Hematopoietic multipotent progenitor cell treated with erythropoietin and hydrocortisone succinate and interleukin-3 and kit ligand, for 6 days (in vitro differentiated cells): ENCODE data around the gene CCNC.

Experiments
- DNase-seq: peaks from one replicate; pipeline ENCODE4 v3.0.0-alpha.2; 2015

Gene CCNC

GRCh38 chr6:99543968-99544367 lies 24.5 kb downstream of the CCNC start:
- no peak for DNase-seq

GRCh38 chr6:99530627-99531026 lies 37.8 kb downstream of the CCNC start:
- DNase-seq: no peak

DNA sequence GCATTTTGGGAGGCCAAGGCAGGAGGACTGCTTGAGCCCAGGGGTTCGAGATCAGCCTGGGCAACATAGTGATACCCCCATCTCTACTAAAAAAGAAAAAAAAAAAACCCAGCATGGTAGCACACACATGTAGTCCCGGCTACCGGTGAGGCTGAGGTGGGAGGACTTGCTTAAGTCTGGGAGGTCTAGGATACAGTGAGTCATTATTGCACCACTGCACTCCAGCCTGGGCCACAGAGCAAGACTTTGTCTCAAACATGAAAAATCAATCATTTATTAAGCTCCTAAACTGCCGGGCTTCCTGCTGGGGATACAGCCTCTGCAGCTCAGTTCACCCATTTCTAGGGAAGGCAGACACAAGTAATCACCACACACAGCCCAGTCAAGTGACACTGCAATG lies 45.9 kb downstream of the CCNC start:
- no peak for DNase-seq

GRCh38 chr6:99521633-99522151 lies 46.8 kb downstream of the CCNC start:
- DNase-seq: no peak

DNA sequence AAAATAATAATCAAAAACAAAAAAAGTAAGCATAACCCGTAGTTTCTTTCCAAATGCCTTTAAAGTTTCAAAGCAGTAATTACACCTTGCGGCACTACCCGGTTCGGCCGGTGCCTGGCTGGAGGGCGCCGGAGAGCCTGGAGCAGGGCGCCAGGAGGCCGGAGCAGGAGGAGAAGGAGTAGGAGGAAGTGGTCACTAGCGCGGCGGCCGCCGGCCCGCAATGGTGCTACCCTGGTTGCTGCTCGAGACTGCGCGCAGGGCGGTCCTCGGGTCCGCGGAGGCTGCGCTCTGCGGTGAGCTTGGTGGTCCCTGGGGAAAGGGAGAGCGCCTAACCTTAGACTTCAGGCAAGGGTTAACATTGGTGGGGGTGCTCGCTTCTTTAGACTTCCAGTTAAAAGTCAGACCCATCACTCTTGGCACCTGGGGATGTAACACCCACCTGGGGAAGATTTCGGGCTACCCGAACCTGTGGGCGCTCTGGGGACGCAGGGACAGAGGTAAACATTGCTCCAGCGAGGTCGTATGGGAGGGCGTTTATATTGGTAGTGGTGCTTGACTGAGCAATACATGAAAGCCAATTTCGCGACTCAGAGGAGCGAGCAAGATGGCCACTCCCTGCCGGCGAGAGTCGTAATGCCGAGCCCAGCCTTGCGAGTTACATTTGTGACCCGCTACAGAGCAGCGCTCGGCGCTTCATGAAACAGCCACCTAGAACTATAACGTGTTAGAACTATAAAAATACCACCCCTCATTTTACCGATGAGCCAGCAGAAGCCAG lies 47.4 kb downstream of the CCNC start:
- peak; percentile 92 for DNase-seq

DNA sequence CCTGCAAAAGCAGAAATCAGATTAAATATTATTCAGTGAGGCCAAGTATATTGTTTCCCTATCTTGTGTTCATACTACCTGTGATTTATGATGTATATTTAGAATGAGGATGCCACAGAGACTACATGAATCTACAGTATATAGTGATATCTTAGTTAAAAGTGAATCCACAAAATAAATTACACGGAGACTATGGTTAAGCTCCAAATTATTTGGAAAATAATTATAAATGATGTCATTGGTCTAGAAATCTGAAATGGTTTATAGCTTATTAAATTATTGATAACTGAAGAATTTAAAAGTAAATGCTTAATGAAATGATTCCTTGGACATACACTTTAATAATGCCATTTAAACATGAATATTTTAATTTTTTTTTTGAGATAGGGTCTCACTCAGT lies 49.0 kb downstream of the CCNC start:
- DNase-seq: no peak

DNA sequence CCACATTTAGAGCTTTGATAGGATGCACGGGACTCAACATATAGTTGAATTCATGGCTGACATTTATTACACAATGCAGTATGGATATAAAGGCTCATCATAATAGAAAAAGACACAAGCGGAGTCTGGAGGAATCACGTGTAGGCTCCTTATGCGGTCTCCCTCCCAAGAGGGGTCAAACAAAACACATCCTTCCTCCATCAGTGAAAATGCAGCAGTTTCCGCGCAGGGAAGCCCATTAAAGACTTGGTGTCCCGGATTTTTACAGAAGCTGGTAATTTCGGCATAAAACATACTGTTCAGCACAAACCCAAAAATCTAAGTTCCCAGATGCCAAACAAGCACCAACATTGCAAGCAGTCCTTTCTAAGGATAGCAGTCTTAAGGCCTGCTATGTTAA lies 54.4 kb downstream of the CCNC start:
- peak; percentile 23 for DNase-seq

GRCh38 chr6:99512033-99512432 lies 56.4 kb downstream of the CCNC start:
- DNase-seq: no peak

DNA sequence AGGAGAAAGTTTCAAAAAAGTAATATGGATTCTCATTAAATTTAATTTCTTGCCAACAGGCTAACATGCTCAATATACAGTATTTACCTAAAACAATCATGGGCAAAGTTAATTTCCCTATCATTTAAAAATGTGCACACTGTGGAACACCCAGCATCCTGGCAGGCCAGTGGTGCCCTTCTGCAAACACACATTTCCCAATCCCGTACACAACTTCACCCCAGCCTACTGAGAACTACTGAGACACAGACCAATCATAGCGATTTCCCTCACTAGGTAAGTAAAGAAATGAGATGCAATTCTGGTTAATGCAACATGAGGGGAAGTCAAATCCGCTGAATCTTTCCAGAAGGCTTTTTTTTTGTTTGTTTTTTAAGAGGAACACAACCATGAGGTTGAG lies 60.8 kb downstream of the CCNC start:
- no peak for DNase-seq

DNA sequence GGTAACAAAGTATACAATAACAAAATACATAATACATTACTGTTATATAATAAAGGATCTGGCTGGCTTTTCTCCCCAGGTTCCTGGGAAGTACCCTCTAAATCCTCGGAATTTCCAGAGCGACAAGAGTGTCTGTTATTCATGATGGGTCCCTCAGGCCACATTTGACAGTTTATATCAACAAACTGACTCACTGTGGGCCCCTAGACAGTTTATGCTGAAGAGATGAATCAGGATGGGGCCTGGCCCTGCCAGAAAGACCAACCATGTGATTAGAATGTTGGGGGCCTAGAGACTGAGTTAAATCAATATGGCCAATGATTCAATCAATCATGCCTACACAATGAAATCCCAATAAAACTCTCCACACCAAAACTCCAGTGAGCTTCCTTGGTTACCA lies 66.7 kb downstream of the CCNC start:
- no peak for DNase-seq

DNA sequence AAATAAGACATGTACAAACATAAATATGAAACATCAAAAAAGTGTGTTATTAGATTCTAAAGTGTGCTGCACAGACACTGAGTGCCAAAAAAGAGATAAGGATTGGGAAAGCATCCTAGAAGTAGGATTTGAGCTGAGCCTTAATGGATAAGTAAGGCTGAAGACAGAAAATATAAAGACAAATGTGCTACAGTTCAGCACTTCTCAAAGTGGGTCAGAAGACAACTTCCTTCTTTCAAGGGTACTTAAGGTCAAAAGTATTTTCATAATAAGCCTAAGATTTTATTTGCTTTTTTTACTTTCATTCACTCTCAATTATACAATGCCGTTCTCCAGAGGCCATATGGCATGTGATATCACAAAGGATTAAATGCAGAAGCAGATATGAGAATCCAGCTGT lies 70.0 kb downstream of the CCNC start:
- DNase-seq: no peak

DNA sequence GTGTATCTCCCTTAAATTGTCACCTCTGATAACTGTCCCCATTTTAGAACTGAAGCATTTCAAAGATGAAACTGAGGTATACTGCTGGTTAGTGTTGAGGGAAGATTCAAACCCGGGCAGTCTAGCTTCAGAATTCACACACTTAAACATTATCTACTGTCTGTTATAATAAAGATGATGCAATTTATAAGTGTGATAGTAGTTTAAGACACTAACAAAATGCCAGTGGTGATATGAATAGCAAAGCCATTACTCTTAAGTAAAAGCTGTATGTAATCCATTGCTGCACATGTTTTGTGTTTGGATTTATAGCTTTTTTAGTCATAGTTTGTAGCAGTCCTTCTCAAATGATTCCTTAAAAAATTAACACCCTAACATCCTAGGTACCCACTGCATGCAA lies 73.0 kb downstream of the CCNC start:
- DNase-seq: no peak
